HUDEP-2 (cell line): ENCODE data around the gene STK32A.

Experiments used
- DNase-seq, 76 experiments: peaks; one replicate each; lab custom pipeline; 2025; ENCODE audit not compliant: unreplicated experiment in 76 of 76; lab: John Stamatoyannopoulos, UW

The STK32A gene

GRCh38 chr5:147411359-147412319 is 176.8 kb downstream of the STK32A start:
- DNase-seq, result no peak

- no peak for DNase-seq
Observed at GRCh38 chr5:147412561-147412960, 177.7 kb downstream of the STK32A start.

DNA sequence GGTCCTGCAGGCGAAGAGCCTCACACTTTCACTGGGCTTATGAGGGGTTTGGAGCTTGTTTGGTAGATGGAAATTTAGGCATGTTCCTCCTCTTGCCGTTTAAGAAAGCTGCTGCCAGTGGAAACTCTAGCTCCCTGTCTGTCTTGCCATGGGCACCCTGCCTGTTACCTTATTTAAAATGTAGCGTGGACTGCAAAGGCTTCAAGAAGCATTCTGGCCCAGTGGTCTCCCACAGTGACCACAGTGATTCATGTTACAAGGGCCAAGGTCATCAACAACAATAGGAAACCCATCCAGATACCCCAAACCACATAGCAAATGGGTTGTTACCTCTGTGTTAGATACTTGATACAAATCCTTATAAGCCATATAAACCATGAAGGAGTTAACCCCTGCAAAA is 178.4 kb downstream of the STK32A start:
- DNase-seq, result no peak

- DNase-seq, result no peak
Observed at GRCh38 chr5:147415651-147416050, 180.8 kb downstream of the STK32A start.

DNA sequence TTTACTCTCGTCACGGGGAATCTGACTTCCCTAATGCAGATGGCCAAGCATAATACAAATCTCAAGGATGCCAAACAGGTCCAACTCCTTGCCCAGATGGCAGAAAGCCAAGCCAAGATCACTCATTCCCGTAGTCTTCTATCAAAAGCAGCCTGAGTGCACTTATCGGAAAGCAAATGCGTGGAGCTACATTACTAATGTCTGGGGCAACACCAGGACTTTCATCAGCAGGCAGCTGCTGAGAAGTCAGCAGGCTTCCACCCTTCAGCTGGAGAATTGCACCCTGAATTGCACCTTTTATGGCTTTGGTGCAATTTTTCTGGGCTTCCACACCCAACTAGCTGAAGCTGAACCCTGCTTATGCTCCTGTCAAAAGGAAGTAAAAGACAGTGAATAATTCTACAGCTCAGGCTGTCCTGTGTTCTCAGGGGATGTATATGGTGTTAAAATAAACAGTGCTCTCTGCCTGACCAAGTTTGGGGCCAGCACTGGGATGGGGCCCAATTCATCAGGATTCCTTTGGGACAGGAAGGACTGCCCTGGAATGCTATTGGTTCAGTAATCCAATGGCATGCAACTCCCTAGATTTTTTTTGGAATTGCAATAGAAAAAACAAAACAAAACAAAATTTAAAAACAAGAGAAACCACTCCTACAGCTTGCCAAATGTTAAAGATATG is 182.4 kb downstream of the STK32A start:
- no peak for DNase-seq

DNA sequence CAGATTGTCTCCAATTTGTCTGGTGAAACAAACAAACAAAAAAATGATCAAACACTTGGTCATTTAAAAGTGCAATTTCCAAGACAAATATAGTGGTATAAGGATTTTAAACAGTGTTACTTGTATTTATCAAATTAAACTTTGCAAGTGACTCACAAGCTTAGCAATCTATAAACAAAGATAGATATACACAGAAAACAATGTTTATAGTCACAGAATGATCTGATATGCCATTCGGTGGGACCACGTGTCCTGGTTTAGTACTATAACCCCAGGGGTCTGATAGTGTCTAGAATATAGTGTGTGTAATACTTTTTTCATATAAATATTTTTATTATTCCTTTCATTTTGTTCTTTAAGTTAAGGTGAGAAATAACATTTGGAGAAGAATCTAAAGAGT is 183.8 kb downstream of the STK32A start:
- DNase-seq, result no peak

DNA sequence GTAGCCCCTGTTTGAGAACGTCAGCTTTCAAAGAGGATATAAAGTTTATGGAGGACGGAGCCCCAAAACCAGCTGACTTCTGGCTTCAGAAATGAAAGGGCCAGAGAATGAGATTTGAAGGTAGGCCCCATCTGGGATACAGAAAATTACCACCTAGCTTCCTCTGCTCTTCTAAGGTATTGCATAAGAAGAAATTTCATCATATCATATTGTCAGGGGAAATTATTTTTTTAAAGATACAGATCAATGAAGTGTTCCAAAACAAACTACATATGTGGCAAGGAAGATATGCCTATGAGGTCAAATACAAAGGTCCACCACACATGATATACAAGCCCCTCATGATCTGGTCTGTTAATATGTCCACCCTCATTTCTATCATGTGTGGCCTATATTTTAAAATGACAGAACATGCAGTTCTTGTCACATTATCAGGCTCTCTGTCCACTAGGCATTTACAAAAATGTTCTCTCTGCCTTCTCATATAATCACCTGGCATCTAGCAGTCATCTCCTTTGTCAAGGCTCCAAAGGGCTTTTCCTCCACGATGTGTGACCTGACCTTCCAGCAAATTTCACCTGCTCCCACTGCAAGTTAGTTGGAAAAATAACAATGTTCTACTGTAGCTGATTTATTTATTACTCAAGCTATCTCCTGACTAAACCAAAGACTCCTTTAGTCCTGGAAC is 192.0 kb downstream of the STK32A start:
- DNase-seq, result no peak

GRCh38 chr5:147427521-147428401 is 192.9 kb downstream of the STK32A start:
- DNase-seq, result no peak

- DNase-seq, result no peak
Observed at GRCh38 chr5:147430628-147431027, 195.8 kb downstream of the STK32A start.

DNA sequence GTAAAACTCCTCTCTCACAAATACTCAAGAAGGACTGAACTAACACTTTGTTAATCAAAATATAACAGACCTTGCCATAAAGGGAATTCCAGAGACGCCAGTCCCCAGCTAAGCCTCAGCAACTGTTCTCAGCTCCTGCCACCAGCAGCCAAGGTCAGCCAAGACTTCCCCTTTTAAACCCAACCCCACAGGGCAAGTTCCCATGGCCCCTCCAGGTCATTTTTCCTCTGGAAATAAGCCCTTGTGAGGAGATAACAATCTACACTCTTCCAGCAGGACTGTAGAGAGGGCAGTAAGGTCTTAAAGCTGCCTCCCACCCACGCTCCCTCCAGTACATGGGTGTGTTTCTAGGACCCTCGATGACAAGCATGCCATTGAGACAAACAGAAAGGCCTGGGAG is 196.8 kb downstream of the STK32A start:
- no peak for DNase-seq

GRCh38 chr5:147432323-147432722 is 197.5 kb downstream of the STK32A start:
- no peak for DNase-seq

DNA sequence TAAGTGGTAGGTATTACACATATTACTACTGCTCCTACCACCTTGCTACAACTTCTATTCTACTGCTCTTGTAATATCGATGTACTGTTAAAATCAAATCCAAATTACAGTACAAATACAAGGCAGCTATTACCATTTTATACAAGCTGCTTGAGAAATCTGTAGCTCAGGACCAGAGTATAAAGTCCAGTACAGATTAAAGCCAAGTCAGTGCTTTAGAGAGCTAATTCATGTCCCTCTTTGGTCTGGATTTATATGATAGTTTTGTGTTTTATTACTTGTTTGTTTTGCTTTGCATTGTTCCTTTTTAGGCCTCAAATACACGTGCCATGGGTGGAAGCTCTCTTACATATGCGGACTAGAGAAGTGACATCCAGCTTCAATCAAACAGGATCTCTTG is 199.2 kb downstream of the STK32A start:
- DNase-seq, result no peak

DNA sequence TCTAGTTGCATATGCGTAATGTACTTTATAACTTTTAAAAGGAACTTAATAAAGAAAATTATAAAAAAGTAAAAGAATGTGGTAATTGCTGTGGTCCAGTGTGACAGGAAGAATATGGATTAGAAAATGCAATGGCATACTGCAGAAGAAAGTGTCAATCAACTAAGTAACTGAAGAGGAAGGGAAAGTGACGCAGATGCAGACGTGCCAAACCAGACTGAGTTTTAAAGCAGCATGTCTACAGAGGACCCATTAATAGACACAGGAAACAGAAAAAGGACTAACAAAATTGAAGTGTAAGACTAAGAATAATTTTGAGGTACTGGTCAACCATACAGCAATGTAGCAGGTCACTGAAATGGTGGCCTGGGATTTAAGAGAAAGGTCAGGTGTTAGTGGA is 201.8 kb downstream of the STK32A start:
- DNase-seq, result no peak

DNA sequence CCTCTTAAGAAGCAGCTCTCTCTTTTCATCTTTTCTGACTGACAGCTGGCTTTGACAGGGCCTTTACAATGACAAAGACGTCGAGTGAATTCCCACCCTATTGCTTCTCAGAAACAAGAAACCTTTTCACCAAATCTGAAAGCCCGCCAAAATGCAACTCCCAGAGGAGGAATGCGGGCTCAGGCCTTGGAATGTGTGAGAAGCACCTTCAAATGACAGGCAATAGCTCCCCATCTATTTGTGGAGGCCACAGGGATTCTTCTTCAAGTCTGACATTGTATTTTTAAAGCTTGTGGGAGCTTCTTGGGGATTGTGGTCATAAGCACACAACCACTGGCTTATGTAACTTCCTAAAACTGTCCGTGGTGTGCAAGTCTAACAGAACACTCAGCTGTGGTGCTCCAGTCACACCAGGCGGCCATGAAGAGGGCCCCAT is 202.4 kb downstream of the STK32A start:
- DNase-seq, result no peak
